Measurements from ENCODE around the gene PPP2R5C.
"Not testable (repeated sequence)": the region's sequence is repeated elsewhere in the genome, so short reads cannot be mapped to it uniquely, and the experiment has no call there.

Gene PPP2R5C

DNA sequence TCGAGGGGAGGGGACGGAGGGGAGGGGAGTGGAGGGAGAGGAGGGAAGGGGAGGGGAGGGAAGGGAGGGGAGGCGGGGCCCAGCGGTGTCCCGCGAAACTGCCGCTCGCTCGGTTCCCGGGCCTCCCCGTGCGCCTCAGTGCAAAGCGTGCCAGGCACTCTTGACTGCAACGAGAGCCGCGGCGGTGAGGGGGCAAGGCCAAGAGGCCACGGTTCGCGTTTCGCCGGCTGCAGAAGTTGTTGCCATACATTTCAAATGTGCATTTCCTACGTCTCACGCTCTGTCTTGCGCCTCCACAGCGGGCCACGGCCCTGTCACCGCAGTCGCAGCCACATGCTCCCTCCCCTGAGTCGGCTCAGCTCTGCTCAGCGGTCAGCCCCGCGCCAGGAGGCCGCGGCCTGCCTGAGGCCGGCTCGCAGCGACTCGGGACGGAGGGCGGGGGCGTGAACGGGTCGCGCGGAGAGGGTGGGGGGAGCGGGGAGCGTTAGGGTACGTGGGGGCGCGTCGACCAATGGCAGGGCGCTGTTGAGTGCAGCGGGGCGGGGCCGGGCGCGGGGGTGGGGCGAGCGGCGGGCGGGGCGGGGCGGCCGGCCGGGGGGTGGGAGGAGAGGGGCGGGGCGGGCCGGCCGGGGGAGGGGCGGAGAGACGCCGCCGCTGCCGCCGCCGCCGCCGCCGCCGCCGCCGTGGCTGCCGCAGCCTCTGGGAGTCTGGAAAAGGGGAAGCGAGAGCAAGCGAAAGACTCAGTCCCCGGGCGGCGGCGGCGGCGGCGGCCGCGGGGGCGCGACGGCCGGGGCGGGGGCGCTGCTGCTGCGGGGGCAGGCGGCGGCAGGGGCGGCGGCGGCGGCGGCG, at the start of gene PPP2R5C:
Gene PPP2R5C (plus strand): TSS at position 678 of the 849 bp plus-strand sequence. CDS start 185 bp downstream, outside the sequence.
- DNase-seq (ENCODE audit: low spot score), result peak; percentile 98

DNA sequence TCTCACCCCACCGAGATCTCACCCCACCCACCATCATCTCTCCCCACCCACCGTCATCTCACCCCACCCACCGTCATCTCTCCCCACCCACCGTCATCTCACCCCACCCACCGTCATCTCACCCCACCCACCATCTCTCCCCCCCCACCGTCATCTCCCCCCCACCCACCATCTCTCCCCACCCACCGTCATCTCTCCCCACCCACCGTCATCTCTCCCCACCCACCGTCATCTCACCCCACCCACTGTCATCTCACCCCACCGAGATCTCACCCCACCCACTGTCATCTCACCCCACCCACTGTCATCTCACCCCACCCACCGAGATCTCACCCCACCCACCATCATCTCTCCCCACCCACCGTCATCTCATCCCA, 49.7 kb upstream of the PPP2R5C start:
- DNase-seq (ENCODE audit: low spot score), result not testable (repeated sequence)

DNA sequence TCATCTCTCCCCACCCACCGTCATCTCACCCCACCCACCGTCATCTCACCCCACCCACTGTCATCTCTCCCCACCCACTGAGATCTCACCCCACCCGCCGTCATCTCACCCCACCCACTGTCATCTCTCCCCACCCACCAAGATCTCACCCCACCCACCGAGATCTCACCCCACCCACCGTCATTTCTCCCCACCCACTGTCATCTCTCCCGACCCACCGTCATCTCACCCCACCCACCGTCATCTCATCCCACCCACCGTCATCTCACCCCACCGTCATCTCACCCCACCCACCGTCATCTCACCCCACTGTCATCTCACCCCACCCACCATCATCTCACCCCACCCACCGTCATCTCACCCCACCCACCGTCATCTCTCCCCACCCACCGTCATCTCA, 49.2 kb upstream of the PPP2R5C start:
- DNase-seq (ENCODE audit: low spot score), result not testable (repeated sequence)

DNA sequence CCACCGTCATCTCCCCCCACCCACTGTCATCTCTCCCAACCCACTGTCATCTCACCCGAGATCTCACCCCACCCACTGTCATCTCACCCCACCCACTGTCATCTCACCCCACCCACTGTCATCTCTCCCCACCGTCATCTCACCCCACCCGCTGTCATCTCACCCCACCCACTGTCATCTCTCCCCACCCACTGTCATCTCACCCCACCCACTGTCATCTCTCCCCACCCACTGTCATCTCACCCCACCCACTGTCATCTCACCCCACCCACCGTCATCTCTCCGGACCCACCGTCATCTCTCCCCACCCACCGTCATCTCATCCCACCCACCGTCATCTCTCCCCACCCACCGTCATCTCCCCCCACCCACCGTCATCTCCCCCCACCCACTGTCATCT, 48.4 kb upstream of the PPP2R5C start:
- DNase-seq (ENCODE audit: low spot score), result not testable (repeated sequence)

DNA sequence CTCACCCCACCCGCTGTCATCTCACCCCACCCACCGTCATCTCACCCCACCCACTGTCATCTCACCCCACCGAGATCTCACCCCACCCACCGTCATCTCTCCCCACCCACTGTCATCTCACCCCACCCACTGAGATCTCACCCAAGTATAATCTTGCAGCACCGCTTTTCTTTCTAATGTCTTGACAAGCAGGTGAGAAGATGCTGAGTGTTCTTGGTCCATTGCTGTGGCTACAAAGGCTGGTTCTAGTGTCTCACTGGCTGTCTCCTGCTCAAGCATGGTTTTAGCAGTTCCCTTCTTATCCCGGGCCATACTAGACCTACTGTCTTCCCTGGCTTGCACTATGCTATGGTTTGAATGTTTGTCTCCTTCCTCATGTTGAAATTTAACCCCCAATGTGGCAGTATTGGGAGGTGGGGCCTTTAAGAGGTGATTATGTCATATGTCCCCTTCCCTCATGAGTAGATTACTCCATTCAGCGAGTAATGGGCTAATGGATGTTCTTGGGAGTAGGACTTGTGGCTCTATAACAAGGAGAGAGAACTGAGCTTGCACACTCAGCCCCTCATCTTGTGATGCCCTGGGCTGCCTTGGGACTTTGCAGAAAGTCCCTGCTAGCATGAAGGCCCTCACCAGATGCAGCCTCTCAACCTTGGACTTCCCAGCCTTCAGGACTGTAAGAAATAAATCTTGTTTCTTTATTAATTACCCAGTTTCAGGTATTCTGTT, 47.7 kb upstream of the PPP2R5C start:
- no peak for DNase-seq (ENCODE audit: low spot score)

DNA sequence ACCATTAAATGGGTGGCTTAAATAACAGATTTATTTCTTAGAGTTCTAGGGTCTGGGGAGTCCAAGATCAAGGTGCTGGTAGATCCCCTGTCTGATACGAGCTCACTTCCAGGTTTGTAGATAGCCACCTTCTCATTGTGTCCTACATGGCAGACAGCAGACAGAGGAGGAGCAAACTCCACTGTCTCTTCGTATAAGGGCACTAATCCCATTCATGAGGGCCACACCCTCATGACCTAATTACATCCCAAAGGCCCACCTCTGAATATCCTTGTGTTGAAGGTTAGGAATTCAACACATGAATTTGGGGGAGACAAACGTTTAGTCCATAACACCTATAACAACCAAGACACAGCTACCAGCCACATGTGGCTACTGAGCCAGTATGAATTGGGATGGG, 47.1 kb upstream of the PPP2R5C start:
- DNase-seq (ENCODE audit: low spot score), result no peak

DNA sequence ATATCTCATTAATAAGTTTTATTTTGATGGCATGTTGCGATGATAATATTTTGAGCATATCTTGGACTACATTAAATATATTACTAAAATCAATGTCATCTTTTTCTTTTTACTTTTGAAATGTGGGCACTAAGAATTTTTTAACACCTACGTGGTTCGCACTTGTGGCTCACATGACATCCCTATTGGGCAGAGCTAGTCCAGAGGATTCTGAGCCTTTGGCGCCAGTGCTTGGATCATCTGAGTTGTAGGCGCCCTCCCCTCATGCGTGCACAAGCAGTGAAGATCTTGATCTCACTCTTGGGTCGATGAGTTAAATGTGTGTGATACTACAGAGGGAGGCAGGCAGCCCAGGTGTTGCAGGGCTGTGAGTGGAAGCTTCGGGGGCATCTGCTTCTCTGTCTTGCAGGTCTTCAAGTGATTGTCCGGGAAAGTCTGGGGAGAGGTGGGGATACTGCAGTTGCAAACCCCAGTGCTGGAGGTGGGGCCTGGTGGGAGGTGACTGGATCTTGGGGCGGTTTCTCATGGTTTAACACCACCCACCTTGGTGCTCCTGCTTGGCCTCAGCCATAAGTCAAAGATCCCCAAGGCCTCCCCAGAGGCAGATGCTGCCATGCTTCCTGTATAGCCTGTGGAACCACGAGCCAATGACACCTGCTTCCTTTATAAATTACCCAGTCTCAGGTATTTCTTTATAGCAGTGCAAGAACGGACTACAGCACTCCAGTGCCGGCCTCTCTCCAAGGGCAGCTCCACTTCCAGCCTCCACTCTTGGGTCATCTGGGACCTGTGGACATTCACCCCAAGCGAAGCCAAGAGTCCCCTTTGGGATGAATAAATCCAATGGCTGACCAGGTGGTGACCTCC, 46.1 kb upstream of the PPP2R5C start:
- DNase-seq (ENCODE audit: low spot score), result no peak

DNA sequence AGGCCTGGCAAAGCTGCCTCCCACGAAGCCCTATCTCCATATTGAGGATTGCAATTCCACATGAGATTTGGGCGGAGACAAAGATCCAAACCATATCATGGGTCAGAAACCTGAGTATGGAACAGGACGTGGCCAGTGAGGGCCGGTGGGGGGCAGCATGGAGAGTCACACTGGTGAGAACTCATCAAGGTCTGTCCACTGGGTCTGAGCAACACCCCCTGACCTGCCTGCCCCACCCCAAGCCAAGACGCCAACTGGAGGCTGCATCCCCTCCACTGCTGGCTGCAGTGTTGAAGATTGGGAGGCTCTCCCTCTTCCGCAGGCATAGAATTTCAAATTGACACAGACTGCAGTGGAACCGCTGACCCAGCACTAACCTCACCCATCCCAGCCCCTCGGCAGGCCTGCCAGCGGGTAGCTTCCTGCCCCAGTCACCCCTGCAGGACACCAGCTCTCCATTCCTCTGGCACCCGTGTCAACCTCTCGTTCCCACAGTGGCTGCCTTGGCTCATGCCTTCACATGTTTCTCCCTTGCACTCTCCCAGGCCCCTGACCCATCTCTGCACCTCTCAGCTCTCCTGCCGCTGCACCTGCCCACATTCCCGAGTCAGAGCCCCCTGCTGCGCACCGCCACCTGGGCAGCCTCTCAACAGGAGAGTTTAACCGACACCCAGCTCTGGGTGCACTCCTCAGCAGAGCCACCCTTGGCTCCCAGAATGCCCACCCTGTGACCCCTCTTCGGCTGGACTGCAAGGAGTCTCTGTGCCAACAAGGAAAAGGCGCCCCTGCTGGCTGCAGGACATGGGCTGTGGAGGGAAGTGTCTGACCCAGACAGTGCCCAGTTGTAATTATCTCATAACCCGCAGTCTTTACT, 45.2 kb upstream of the PPP2R5C start:
- no peak for DNase-seq (ENCODE audit: low spot score)

DNA sequence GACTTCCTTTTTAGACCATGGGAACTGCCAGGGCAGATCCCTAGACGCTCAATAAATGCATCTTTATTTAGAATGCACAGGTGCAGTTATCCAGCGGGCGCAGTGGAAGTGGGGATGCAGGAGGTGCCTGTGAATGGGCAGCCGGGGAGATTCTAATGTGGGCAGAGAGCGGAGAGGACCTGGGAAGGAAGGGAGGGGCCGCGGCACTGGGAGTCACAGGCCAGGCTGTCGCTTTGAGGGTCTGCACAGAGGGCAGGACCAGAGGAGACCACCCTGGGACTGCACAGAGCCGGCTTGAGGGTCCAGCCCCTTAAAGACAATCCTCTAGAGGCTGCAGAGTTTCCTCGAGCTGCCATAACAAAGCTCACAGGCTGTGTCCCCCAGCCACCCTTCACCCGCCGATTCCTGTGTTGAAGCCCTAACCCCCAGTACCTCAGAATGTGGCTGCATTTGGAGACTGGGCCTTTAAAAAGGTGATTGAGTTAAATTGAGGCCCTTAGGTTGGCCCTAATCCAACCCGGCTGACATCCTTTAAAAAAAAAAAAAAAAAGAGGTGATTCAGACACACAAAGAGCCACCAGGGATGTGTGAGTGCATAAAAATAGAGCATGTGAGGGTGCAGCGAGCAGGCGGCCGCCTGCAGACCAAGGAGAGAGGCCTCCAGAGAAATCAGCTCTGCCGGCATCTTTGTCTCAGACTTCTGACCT, 44.4 kb upstream of the PPP2R5C start:
- DNase-seq (ENCODE audit: low spot score), result no peak

DNA sequence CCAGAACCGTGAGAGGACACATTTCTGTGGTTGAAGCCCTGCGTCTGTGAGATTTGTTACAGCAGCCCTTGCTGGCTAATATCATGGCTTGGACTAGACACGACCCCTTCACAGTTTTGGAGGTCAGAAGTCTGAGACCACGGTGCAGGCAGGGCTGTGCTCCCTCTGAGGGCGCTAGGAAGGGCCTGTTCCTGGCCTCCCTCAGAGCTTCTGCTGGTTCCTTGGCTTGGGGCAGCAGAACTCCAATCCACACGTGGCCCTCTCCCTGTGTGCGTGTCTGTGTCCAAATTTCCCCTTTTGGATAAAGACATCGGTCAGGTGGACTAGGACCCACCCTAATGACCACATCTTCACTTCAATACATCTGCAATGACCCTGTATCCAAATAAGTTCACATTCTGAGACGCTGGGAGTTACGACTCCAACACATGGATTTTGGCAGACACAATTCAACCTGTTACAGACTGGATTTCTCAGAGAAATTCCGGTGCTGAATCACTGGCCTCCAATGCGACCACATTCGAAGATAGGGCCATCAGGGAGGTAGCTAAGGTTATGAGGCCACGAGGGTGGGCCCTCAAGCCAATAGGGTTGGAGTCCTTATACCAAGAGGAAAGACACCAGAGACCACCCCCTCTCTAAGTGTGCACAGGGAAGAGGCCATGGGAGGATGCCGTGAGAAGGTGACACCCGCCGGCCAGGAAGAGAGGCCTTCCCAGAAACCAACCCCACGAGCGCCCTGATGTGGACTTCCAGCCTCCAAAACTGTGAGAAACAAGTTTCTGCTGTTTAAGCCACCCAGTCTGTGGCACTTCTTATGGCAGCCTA, 43.6 kb upstream of the PPP2R5C start:
- no peak for DNase-seq (ENCODE audit: low spot score)

DNA sequence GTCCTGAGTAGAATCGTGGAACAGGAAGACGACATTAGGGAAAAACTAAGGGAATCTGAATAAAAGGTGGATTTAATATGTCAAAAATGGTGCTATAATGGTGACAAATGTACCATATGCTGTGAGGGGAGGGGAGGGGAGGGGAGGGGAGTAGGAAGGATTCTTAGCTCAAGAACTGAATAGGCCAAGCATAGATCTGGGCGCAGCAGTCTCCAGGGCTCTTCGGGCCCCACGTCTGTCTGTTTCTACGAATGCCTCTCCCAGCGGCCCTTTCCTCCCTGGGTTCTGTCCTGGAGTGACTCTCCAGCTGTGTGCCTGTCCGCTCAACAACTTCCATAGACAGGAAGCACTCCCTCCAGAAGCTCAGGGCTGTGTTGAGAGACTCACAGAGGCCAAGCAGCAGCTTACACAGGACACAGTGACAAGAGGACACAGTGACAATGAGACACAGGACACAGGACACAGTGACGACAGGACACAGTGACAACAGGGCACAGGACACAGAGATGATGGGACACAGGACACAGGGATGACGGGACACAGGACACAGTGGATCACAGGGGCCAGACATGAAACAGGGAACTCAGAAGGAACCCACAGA, 42.4 kb upstream of the PPP2R5C start:
- no peak for DNase-seq (ENCODE audit: low spot score)

DNA sequence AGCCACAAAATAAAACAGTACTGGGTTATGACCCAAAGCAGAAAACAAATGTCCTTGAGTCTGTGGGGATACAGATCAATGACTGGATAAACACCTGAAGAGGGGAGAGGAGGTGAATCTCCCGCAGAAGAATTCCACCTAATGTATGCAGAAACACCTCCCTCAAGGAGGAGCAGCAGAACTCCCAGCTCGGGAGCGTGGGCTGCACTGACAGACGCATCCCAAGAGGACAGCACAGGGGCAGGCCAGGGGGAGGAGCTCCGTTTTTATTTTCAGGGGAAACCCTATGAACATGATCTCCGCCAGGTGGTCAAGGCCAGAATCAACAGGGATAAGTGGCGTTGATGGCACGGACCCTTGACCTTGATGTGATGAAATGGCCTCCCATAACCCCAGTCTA, 41.8 kb upstream of the PPP2R5C start:
- no peak for DNase-seq (ENCODE audit: low spot score)

DNA sequence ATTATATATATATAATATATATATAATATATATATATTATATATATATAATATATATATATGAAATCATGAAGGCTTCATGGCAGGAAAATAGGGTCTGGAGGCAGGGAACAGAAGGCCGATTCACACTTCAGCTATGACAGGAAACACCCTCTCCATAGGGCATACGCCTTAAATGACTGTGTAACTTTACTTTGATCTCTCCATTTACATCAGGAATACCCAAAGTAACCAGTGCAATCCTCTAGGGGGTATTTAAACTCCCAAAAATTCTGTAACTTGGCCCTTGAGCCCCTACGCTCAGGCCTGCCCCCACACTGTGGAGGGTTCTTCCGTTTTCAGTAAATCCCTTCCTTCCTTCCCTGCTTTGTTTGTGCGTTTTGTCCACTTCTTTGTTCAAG, 40.4 kb upstream of the PPP2R5C start:
- no peak for DNase-seq (ENCODE audit: low spot score)

DNA sequence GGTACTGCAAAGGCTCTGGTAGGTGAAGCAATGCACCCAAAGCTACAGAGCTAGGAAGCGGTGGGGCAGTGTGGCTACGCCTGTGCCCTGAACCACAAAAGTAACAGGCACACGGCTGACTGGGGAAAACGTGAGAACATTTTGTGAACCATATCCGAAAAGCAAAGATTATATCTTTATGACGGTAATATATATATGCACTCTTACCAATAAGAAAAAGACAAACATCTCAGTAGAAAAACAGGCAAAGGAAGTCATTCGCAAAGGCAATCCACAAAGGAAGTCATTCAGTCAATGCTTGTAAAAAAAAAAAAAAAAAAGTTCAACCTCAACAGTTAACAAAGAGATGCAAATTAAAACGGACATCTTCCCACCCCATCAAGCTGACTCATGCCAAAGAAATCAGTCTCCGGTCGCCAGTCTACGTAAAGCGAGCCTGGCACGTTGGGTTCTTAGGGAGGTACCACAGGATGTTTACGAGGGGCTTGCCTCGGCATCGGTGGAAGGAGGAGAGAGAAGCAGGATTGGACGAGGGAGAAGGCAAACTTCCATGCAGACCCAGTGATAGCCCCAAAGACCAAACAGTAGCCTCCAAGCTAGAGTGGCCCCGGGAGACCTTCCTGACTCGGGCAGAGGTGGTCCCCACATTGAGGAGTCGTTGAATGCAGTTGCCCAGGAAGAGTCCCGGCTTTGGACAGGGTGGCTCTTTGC, 39.4 kb upstream of the PPP2R5C start:
- no peak for DNase-seq (ENCODE audit: low spot score)

DNA sequence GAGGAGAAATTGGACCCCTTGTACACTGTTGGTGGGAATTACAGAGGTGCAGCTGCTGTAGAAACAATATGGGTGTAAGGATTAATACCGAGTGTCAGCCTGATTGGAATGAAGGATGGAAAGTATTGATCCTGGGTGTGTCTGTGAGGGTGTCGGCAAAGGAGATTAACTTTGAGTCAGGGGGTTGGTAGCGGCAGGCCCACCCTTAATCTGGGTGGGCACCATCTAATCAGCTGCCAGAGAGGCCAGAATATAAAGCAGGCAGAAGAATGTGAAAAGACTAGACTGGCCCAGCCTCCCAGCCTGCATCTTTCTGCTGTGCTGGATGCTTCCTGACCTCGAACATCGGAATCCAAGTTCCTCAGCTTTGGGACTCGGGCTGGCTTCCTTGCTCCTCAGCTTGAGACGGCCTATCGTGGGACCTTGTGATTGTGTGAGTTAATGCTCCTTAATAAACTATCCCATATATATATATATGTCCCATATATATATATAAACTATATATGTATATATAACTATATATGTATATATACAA, 38.4 kb upstream of the PPP2R5C start:
- DNase-seq (ENCODE audit: low spot score), result no peak

DNA sequence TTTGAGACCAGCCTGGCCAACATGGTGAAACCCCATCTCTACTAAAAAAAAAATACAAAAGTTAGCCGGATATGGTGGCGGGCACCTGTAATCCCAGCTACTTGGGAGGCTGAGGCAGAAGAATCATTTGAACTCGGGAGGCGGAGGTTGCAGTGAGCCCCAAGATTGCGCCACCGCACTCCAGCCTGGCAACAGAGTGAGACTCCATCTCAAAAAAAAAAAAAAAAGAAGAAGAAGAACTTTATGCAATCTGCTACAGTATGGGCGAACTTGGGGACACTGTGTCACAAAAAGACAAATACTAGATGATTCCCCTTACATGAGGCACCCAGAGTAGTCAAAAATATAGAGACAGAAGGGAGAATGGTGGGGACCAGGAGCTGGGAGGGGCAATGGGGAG, 35.9 kb upstream of the PPP2R5C start:
- not testable (repeated sequence) for DNase-seq (ENCODE audit: low spot score)

DNA sequence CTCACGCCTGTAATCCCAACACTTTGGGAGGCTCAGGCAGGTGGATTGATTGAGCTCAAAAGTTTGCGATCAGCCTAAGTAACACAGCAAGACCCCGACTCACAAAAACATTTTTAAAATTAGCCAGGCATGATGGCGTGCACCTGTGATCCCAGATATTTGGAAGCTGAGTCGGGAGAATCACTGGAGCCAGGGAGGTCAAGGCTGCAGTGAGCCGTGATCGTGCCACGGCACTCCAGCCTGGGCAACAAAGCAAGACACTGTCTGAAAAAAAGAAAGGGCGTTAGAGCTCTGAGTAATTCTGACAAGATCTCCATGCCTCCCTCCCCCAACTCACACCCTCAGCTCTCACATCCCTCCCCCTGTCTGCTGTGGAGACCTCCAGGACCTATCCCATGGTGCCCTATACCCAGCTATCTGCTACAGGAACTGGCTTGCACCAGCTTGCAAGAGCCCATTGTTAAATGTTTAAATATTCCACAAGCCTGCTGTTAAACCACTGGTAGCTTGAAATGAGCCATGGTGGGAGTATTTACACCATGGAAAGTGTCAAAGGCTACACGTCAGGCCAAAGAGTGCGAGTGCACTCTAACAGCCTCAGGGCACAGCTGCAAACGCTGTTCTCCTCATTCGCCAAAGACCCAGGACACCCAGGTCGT, 35.1 kb upstream of the PPP2R5C start:
- no peak for DNase-seq (ENCODE audit: low spot score)

DNA sequence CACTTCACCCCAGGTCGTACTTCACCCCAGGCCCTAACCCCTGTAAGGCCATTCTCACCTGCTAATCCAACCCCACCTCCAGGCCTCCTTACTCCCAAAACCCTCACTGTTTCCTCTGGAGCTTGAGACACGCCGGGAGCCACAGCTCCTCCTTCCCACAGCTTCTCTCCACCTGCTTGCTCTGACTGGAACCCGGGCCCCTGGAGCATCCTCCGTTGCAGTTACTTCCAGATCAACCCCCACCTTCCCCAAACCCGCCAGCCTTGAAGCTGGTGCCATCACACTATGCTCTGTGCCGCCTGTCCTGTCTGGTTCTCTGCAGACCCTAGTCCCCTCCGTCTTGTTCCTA, 34.6 kb upstream of the PPP2R5C start:
- DNase-seq (ENCODE audit: low spot score), result no peak
